GM18502 (cell line): ENCODE measurements around the gene CA12.
A peak's percentile ranks its signal among the peaks of the same experiment; 100 is the strongest.

Experiments used
- ATAC-seq: cut with Tn5 transposase; IDR thresholded peaks from one replicate; pipeline ENCODE4 v1.9.1; 2021; ENCODE audit warnings: mild to moderate bottlenecking; ENCODE audit not compliant: unreplicated experiment, poor library complexity

Gene CA12

GRCh38 chr15:63277893-63278456 is 103.7 kb downstream of the CA12 start:
- no peak for ATAC-seq

- peak; percentile 71 for ATAC-seq
Observed at GRCh38 chr15:63277038-63277892, 104.4 kb downstream of the CA12 start, which contains the start of gene APH1B. Gene APH1B, plus strand, starts transcription at chr15:63277605. Its CDS starts 19 bp downstream, at chr15:63277624.

- ATAC-seq: peak; percentile 8
Observed at GRCh38 chr15:63276342-63277037, 105.2 kb downstream of the CA12 start.

GRCh38 chr15:63274427-63274826 is 107.2 kb downstream of the CA12 start:
- no peak for ATAC-seq
